ENCODE results near the gene ITPKB. TPM values are rescaled to one million over a fixed set of nuclear protein-coding genes. Genes with fewer than 3 reads are reported as not detected.

ITPKB gene
- total RNA-seq, 1 experiment from 2014 or later: 19.0 TPM

DNA sequence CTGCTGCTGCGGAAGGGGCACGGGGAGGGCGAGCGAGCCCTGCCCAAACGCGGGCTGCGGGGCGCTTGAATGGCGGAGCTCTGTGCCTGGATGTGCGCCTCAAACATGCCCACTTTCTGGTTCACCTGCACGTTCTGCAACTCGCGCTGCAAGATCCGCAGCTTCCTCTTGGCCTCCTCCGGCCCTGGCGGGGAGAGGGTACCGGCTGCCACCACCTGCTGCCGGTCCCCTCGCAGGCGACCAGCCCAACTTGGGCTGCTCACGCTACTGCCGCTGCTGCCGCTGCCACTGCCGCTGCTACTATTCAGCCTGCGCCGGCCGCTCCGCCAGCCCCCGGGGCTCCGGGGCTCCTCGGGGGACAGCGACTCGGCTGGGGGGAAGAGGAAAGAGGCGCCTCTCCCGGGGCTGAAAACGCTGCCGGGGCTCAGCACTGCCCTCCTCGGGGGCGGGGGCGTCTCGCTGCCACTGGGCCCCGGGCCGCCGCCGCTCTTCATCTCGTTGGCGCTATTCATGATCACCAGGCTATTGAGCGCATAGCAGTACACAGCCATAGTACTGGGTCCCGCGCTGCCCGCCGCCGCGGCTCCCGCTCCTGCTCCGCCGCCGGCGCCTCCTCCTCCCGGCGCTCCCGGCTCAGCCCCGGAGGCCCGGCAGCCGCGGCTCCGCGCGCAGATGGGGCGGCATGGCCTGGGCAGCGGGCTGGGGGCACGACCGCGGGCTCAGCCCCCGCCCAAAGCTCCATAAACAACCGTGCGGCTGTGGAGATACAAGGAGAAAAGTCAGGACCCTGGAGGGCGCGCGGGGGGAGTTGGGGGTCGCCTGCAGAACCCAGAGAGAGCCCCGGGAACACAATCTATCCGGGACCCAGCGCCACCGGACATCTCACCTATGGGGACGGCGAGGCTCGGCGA lies 1.9 kb downstream of the ITPKB start:
- no peaks in the 10 kb centered on the region for H3K9me3 ChIP-seq
- peaks cover 31% of the 10 kb centered on the region for H3K36me3 ChIP-seq
- no peaks in the 10 kb centered on the region for H3K27me3 ChIP-seq
- H3K4me3 ChIP-seq: peak overlapping the region; percentile 58
- DNase-seq: no peak

DNA sequence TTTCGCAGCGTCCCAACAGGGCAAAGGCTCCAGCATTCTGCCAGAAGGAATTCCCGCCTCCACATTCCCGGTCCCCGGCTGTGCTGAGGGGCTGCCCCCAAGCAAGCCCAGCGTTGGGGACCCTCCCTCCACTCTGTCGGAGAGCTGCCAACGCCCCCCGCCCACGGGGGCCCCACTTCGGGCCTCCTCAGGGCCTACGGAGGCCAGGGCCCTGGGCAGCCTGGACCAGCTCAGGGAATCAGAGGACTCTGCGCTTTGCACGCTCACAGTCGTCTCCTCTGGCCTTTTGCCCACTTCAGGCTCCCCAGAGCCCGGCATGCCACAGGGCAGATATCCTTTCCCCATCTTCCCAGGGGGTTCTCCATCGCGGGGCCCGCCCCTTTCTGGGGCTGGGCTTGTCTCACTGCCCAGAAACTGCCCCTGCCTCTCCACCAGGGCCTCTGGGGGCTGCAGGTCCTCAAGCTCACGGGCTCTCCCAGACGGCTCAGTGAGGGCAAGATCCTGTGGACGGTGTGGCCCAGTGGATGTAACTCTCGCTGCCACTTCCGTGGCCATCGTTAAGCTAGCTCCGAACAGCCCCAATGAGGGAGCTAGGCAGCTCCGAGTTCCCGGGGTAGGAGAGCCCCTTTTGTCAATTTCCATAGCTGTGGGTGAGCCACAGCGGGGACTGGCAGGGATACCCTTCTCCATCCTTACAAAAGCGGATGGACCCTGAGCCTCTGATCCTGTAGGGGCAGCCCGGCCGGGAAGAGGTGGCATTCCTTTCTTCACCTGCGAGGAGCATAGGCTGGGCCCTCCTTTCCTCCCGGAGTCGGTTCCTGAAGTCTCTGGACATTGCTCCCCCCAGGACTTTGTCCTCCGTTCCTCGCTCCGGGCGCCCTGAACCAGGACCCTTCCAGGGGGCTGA lies 2.8 kb downstream of the ITPKB start:
- DNase-seq: no peak
- Histone ChIP-seq H3K27me3 (no peaks in the 10 kb centered on the region), H3K9me3 (no peaks in the 10 kb centered on the region), H3K36me3 (peaks cover 31% of the 10 kb centered on the region), H3K4me3 (no peak overlapping the region)

DNA sequence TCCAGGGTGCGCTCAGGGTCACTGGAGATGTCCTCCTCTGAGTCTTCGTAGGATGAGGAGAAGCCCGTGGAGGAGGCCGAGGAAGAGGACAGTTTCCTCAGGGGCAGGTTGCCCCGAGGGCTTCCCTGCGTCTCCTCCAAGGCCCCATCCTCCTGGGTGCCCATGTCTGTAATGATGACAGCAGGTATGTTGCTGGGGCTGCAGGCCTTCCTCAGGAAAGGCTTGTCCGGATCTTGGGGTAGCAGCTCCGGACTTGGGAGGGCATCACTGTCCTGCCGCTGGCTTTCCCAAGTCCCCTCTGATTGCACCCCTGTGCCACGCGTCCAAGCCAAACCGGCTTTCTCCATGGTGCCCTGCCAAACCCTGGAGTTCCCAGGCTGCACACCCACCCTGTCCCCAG lies 3.5 kb downstream of the ITPKB start:
- H3K4me3 ChIP-seq: no peak overlapping the region
- peaks cover 34% of the 10 kb centered on the region for H3K36me3 ChIP-seq
- H3K9me3 ChIP-seq: no peaks in the 10 kb centered on the region
- DNase-seq: no peak
- no peaks in the 10 kb centered on the region for H3K27me3 ChIP-seq

DNA sequence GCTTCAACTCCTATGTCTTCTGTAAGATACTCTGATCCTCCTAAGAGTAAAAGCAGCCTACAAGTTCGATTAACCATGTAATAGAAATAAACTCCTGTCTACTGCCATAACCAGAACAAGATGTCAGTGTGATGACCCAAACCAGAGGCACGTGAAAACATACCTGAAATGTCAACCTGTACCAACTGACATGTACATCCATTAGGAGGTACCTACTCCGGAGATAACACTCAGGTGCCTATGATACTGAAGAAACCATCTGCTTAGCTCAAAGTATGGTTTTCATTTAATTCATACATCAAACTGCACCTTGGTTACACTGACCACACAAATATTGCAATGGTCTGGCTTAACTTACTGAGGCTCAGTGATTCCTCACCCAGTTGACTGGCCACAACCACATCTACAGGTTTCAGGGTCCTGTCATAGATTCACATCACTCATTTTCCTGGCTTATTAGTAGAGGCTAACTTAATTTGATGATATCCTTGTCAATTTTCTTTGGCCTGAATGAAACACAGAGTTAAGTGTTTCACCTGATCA lies 4.4 kb downstream of the ITPKB start:
- H3K27me3 ChIP-seq: no peaks in the 10 kb centered on the region

DNA sequence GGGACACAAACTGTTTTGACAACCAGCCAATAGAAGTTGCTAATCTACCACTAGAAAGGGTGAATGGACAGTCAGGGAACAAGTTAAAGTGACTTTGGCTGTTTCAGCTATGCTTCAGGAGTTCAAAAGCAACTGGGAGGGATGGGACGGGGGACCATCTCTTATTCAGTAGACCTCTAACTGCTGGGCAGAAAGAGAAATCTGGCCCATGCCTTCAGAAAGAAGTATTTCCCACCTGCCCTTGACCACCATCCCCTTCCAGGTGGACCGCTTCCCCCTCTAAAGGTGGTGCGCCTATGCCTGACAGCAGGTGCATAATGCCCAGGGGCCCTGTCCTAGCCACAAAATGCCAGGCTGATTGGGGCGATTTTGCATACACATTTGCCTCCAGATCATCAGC lies 5.2 kb downstream of the ITPKB start:
- no peak for DNase-seq
- Histone ChIP-seq H3K27me3 (no peaks in the 10 kb centered on the region), H3K36me3 (peaks cover 40% of the 10 kb centered on the region), H3K9me3 (no peaks in the 10 kb centered on the region), H3K4me3 (no peak overlapping the region)

More for the DNA sequence above, 4.4 kb downstream of the ITPKB start:
- DNase-seq: no peak
- Histone ChIP-seq H3K36me3 (peaks cover 40% of the 10 kb centered on the region), H3K4me3 (no peak overlapping the region), H3K9me3 (no peaks in the 10 kb centered on the region)

DNA sequence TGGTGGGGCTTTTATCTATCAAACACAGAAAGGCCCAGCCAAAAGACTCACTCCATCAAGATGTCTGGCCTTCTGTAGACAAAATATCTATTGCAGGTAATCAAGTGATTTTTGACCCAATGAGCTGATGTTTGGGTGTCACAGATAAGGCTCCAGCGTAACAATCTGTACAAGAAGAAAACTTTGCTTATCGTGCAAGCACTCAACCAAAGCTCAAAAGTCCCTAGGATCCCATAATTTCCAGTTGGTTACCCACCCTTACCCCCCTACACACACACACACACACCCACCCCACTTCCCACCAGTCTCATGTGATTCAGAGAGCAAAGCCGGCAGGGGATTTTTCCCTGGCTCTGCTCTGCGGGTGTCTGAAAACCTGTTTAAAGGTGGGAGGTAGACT lies 5.8 kb downstream of the ITPKB start:
- H3K36me3 ChIP-seq: peaks cover 40% of the 10 kb centered on the region
- H3K9me3 ChIP-seq: no peaks in the 10 kb centered on the region
- H3K27me3 ChIP-seq: no peaks in the 10 kb centered on the region
- DNase-seq: no peak
- no peak overlapping the region for H3K4me3 ChIP-seq

DNA sequence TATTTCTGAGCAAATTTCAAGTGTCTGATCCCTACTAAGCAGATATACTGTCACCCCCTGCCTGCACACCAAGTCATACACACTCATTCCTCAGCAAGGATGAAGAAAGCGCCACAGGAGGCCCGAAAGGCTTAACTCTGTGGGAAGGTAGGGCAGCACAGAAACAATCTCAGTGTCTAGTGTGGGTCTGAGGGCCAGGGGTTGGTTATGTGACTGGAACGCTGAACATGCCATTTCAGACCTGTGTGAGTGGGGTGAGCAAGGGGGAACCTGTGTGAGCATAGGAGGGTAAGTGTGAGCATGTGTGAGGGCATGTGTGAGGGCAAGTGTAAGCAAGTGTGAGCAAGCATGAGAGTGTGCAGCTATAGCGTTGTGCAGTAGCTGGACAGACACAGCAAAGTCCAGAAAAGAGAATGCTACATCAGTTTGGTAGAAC lies 6.2 kb downstream of the ITPKB start:
- no peak overlapping the region for H3K4me3 ChIP-seq
- no peaks in the 10 kb centered on the region for H3K27me3 ChIP-seq
- no peak for DNase-seq
- peaks cover 40% of the 10 kb centered on the region for H3K36me3 ChIP-seq
- no peaks in the 10 kb centered on the region for H3K9me3 ChIP-seq

DNA sequence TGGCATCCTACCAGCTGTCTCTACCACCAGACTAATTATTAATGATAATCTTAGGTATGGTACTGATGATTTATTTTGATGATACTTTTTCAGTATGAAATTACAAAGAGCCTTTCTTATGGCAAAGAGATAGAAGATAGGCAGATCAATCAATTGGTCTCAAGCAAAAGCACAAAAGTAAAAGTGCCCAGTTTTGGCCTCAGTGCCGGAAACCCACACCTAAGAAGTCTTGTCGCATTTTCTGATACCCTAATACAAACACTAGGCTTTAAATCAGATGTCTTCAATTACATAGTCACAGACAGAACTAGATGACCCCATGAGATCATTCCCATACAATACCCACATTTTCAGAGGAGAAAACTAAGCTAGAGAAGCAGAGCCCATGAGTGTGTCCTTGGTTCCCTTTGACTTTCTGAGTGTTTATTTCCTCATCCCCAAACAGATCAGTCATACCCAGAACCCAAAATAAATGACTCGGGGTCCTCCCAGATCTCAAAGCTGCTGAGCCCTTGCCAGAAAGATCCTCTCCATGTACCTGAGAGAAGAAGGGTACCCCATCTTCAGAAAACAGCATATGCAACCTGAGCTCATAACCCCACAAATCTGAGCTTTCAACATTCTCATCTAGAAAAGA lies 7.7 kb downstream of the ITPKB start:
- DNase-seq: no peak
- no peaks in the 10 kb centered on the region for H3K27me3 ChIP-seq
- no peak overlapping the region for H3K4me3 ChIP-seq
- H3K9me3 ChIP-seq: no peaks in the 10 kb centered on the region
- peaks cover 33% of the 10 kb centered on the region for H3K36me3 ChIP-seq

DNA sequence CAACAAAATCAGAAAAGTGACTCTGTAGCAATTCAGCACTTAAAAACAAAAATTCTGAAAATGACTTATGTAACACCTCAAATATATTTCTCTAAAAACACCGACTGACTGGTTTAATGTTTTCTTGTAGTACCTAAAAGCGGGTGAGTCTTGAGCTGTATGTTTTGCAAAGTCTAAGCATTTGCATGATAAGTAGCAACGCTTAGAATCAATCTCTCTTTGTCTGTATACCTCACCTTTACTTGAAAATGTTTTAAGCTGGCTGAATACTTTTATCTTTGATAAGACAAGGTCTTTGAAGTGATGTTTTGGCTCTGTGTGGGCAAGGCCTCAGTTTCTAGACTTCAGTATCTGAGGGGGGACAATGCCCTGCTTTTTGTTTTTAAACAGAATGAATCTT lies 8.2 kb downstream of the ITPKB start:
- Histone ChIP-seq H3K4me3 (no peak overlapping the region), H3K36me3 (peaks cover 29% of the 10 kb centered on the region), H3K9me3 (no peaks in the 10 kb centered on the region), H3K27me3 (no peaks in the 10 kb centered on the region)
- DNase-seq: no peak

DNA sequence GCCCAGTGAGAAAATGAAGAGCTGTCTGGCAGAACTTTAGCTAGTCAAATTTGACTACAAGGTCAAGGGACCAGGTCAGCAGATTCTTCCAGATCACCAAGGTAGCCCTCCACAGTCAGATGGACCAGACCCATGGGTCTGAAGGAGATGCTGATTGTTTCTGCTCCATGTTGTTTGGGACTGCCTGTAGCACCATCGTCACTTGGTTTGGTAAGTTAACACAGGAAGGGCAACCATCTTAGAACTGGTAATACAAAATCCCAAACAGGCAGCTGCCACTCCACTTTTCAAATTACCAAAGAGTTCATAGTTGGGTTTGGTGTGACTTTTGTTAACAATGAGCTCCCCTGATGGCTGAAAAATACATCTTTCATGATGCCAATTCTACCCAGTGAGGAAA lies 9.0 kb downstream of the ITPKB start:
- no peak for DNase-seq
- peaks cover 26% of the 10 kb centered on the region for H3K36me3 ChIP-seq
- no peaks in the 10 kb centered on the region for H3K9me3 ChIP-seq
- no peaks in the 10 kb centered on the region for H3K27me3 ChIP-seq
- H3K4me3 ChIP-seq: no peak overlapping the region

DNA sequence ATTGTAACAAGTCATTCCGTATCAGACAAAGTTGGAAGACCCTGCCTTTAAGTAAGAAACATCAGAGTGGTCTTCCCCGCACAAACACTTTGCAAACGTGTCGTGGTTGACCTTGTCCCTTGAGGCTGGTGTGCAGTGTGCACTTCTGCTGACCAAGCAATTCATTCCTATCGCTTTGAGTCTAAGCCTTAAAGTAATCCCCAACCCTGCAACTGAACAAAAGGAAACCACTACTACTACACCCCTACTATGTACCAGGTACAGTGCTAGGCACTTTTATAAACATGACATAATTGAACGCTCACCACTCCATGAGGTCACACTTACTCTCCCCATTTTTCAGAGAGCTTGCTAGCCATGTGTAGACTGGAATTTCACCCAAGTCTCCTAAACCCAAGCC lies 10.6 kb downstream of the ITPKB start:
- no peak for DNase-seq
- Histone ChIP-seq H3K9me3 (no peaks in the 10 kb centered on the region), H3K36me3 (peaks cover 10% of the 10 kb centered on the region), H3K27me3 (no peaks in the 10 kb centered on the region), H3K4me3 (no peak overlapping the region)

DNA sequence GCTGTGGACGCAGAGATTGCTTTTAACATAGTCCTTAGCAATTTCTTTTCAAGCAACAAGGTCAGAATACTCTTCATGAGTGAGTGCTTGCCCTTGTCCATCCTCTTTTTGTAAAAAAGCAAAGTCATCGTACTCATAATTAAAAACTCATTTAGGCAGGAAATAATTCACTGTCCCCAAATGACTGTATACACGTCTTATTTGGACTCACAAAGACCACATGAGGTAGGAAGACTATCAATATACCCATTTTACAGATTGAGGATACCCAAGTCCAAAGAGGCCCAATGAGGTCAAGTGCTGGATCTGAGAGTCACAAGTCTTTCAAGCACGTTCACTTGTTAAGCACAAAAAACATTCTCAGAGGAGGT lies 13.2 kb downstream of the ITPKB start:
- Histone ChIP-seq H3K27me3 (no peaks in the 10 kb centered on the region), H3K36me3 (peaks cover 11% of the 10 kb centered on the region; the same call in 1 of the 2 replicates), H3K4me3 (no peak overlapping the region), H3K9me3 (no peaks in the 10 kb centered on the region)
- no peak for DNase-seq

DNA sequence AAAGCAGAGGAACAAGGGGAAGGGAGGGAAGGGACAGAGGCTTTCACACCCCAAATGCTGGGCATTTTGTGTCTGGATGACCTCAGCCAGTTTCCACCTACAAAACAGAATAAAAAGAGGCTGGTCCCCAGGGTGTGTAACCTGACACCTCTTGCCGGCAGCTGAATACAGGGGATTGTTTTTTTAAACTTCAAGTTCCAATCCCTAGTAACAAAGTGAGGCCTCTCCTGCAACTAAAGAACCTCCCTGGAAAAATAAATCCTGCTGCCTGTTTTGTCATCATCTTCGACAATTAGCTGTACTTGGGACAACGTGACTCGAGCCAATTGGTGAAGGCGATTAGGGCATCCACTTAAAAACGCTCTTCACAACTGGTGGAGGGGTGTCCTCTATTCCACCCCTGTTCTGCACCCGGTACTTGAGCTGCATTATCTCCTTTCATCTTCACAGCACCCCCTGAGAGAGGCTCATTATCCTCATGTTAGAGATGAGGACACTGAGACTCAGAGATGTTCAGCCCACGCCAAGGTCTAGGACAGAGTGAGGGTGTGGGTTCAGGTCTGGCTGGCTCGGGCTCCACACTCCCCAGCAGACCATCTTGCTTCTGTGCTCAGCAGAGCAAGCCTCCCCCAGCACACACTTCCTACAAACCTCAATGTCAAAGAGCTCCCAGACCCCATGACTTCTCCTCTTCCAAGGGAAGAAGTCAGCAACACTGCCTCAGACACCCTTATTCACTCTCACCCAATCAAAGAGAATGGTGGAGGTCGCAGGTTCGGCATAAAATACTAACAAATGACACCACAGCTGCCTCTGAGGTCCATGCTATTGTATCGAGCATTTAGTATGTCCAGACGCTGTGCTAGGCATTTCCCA lies 15.2 kb downstream of the ITPKB start:
- no peak overlapping the region for H3K4me3 ChIP-seq
- H3K9me3 ChIP-seq: no peaks in the 10 kb centered on the region
- peaks cover 2% of the 10 kb centered on the region; the same call in 1 of the 2 replicates for H3K36me3 ChIP-seq
- no peaks in the 10 kb centered on the region for H3K27me3 ChIP-seq
- DNase-seq: peak; percentile 55

DNA sequence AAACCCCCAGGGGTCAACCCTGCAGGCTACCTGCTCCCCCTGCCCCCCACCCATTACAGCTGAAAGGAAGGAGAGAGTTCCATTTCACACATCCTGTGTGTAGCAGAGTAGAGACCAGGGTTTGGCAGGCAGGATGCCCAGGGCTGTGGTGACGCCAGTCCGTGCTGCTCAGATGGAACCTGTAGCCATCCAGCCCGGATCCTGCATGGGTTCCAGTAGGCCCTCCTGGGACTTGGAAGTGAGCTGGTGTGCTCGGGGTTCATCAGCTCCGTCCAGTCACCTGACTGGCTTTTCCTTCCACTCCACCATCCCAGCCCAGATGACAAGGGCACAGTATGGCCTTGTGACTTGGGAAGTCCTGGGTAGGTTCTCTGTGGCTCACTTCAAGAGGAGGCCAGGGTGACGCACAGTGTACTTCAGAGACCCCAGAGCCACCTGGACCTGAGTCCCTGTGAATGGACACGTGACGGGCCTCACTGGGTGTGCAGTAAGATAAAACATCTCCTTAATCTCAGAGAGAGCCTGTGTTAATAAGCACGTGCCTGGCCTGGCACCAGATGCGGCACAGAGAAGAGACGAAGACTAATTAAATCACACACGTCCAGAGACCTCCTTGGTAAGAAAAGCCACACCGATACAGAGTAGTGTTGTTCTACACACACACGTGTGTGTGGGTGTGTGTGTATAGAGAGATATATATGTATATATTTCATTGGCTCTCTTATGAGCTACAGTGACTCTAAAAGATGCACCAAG lies 16.0 kb downstream of the ITPKB start:
- Histone ChIP-seq H3K27me3 (no peaks in the 10 kb centered on the region), H3K4me3 (no peak overlapping the region), H3K36me3 (peaks cover 2% of the 10 kb centered on the region; the same call in 1 of the 2 replicates), H3K9me3 (no peaks in the 10 kb centered on the region)
- no peak for DNase-seq

DNA sequence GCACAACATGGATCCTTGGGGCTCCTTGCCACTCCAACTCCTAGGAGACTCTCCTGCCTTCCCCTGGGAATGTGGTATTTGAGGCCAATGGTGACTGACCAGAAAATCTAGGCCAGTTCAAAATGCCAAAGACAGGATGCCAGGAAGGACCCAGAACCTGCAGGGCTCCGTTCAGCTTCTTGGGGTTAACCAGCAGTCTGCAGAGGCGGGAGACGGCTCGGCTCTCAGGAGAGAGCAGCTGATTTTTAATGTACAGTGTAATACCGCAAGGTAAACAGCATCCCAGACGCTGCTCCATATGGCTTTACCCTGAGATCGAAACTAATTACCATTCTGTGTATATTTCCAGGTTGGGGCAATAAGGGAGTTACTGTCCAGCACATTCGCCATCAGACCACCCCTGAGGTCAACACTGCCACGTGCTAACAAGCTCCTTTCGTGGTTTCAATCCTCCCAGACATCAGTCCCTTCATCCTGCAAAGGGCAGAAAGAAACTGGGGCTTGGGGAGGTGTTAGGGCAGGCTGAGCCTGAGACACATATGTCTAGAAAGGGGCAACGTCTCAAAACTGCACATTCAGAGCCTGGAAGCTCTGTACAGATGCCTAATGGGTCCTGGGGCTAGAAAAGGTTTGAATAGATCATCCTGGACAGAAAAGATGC lies 16.7 kb downstream of the ITPKB start:
- no peaks in the 10 kb centered on the region for H3K9me3 ChIP-seq
- no peaks in the 10 kb centered on the region for H3K27me3 ChIP-seq
- DNase-seq: no peak
- H3K36me3 ChIP-seq: peaks cover 2% of the 10 kb centered on the region; the same call in 1 of the 2 replicates
- no peak overlapping the region for H3K4me3 ChIP-seq
